ENCODE results near the gene RDH5. TPM values are rescaled to one million over a fixed set of nuclear protein-coding genes. Genes with fewer than 3 reads are reported as not detected.

Gene RDH5
- total RNA-seq: 1.3 and 1.5 TPM in 2 replicates

GRCh38 chr12:55720071-55720564 lies at the start of gene RDH5:
TSS of gene RDH5 (plus strand) at chr12:55720393. CDS start at chr12:55721185, 792 bp downstream.

GRCh38 chr12:55707841-55708694 lies 12.1 kb upstream of the RDH5 start, which contains the start of gene ITGA7:
TSS of gene ITGA7 (minus strand) at chr12:55707904. CDS start at chr12:55707682, 222 bp downstream.

GRCh38 chr12:55715833-55716581 lies 4.2 kb upstream of the RDH5 start, which contains the start of gene BLOC1S1:
TSS of gene BLOC1S1 (plus strand) at chr12:55716046. CDS start at chr12:55716052, 6 bp downstream.

GRCh38 chr12:55728939-55729818 lies 9.0 kb downstream of the RDH5 start, which contains the start of gene CD63:
TSS of gene CD63 (minus strand) at chr12:55729009. CDS start at chr12:55728341, 668 bp downstream.

GRCh38 chr12:55742719-55743405 lies 22.7 kb downstream of the RDH5 start, which contains the start of gene GDF11:
TSS of gene GDF11 (plus strand) at chr12:55743122. CDS start at chr12:55743317, 195 bp downstream.

Small RNAs within 50 kb of the gene (small RNA-seq; reads per million reads assigned to genes)
- not detected for gene AC009779.1
- gene RF00017: not detected

Other genes with a start within 250 kb of the RDH5 start
- gene OR6C68, start 228.0 kb upstream of the RDH5 start, total RNA-seq: 0.13 TPM in 1 of 2 replicates, not detected in the other
- gene OR6C4, start 170.8 kb upstream of the RDH5 start, total RNA-seq: not detected in 2 replicates
- gene OR2AP1, start 147.9 kb upstream of the RDH5 start, total RNA-seq: not detected in 2 replicates
- gene OR10P1, start 83.5 kb upstream of the RDH5 start, total RNA-seq: not detected in 2 replicates
- gene ITGA7, start 12.5 kb upstream of the RDH5 start, total RNA-seq: 0.40 and 0.57 TPM in 2 replicates
- 46.5 and 50.1 TPM in 2 replicates for gene BLOC1S1, start 4.3 kb upstream of the RDH5 start, total RNA-seq
- 713 and 1,112 TPM in 2 replicates for gene CD63, start 8.6 kb downstream of the RDH5 start, total RNA-seq
- 4.5 and 8.6 TPM in 2 replicates for gene GDF11, start 22.7 kb downstream of the RDH5 start, total RNA-seq
- gene SARNP, start 97.3 kb downstream of the RDH5 start, total RNA-seq: 97.2 and 125 TPM in 2 replicates
- 21.3 and 22.2 TPM in 2 replicates for gene ORMDL2, start 97.6 kb downstream of the RDH5 start, total RNA-seq
- 32.4 and 43.6 TPM in 2 replicates for gene DNAJC14, start 109.2 kb downstream of the RDH5 start, total RNA-seq
- 0.36 and 0.53 TPM in 2 replicates for gene MMP19, start 122.5 kb downstream of the RDH5 start, total RNA-seq
- 22.2 and 27.8 TPM in 2 replicates for gene PYM1, start 207.5 kb downstream of the RDH5 start, total RNA-seq
- 62.8 and 69.4 TPM in 2 replicates for gene DGKA, start 210.8 kb downstream of the RDH5 start, total RNA-seq
- 0.36 and 0.40 TPM in 2 replicates for gene PMEL, start 245.6 kb downstream of the RDH5 start, total RNA-seq
- 43.2 and 53.2 TPM in 2 replicates for gene CDK2, start 246.4 kb downstream of the RDH5 start, total RNA-seq

All from thoracic aorta endothelial cell (primary cell).